HUES6 (cell line): ENCODE data around the gene NLRX1.
"Not testable (repeated sequence)": the region's sequence is repeated elsewhere in the genome, so short reads cannot be mapped to it uniquely, and the experiment has no call there.

ENCODE experiments used
- H3K27ac ChIP-seq: 2 replicates; pipeline ENCODE4 v1.7.0; 2013; ENCODE audit warnings: low read depth, mild to moderate bottlenecking, low read length, inconsistent platforms
- H3K27me3 ChIP-seq: 2 replicates; pipeline ENCODE4 v1.6.1; 2013; ENCODE audit warnings: low read length; ENCODE audit not compliant: control insufficient read depth, insufficient read depth
- H3K36me3 ChIP-seq: 2 replicates; pipeline ENCODE4 v1.6.1; 2013; ENCODE audit warnings: low read length; ENCODE audit not compliant: control insufficient read depth, insufficient read depth
- H3K4me1 ChIP-seq: 2 replicates; pipeline ENCODE4 v1.6.1; 2013; ENCODE audit warnings: low read length; ENCODE audit not compliant: control insufficient read depth, insufficient read depth
- H3K4me3 ChIP-seq: 2 replicates; pipeline ENCODE4 v1.5.1; 2013; ENCODE audit warnings: low read depth, low read length
- H3K9ac ChIP-seq: one replicate; pipeline ENCODE4 v1.6.1; 2013; ENCODE audit warnings: mild to moderate bottlenecking, low read length
- H3K9me3 ChIP-seq: 2 replicates; pipeline ENCODE4 v1.6.1; 2013; ENCODE audit warnings: low read depth, low read length; ENCODE audit not compliant: control insufficient read depth, insufficient read depth

The NLRX1 gene

GRCh38 chr11:119198925-119199324 lies 30.4 kb downstream of the NLRX1 start:
- H3K36me3 ChIP-seq, result no peaks in the 10 kb centered on the region
- H3K9me3 ChIP-seq, result no peaks in the 10 kb centered on the region
- H3K27ac ChIP-seq, result no peak overlapping the region
- H3K4me3 ChIP-seq, result no peak overlapping the region
- peaks cover 4% of the 10 kb centered on the region for H3K4me1 ChIP-seq
- no peak overlapping the region for H3K9ac ChIP-seq
- H3K27me3 ChIP-seq, result no peaks in the 10 kb centered on the region

GRCh38 chr11:119201236-119201635 lies 32.7 kb downstream of the NLRX1 start:
- H3K9me3 ChIP-seq, H3K27ac ChIP-seq, H3K4me1 ChIP-seq, H3K36me3 ChIP-seq, H3K9ac ChIP-seq, H3K27me3 ChIP-seq, H3K4me3 ChIP-seq: not testable (repeated sequence)

- no peaks in the 10 kb centered on the region for H3K36me3 ChIP-seq
- no peak overlapping the region for H3K4me3 ChIP-seq
- H3K4me1 ChIP-seq, result peaks cover 8% of the 10 kb centered on the region
- no peak overlapping the region for H3K27ac ChIP-seq
- H3K9me3 ChIP-seq, result no peaks in the 10 kb centered on the region
- H3K27me3 ChIP-seq, result no peaks in the 10 kb centered on the region
- H3K9ac ChIP-seq, result no peak overlapping the region
These were observed 34.0 kb downstream of the NLRX1 start for GRCh38 chr11:119202554-119202953.

- Histone ChIP-seq H3K27me3 (no peaks in the 10 kb centered on the region), H3K9me3 (no peaks in the 10 kb centered on the region), H3K9ac (no peak overlapping the region), H3K27ac (no peak overlapping the region), H3K36me3 (no peaks in the 10 kb centered on the region), H3K4me1 (peaks cover 6% of the 10 kb centered on the region), H3K4me3 (no peak overlapping the region)
These were observed 35.5 kb downstream of the NLRX1 start for GRCh38 chr11:119204066-119204465.

- no peak overlapping the region for H3K9ac ChIP-seq
- H3K4me3 ChIP-seq, result peak overlapping the region; percentile 51
These were observed 36.6 kb downstream of the NLRX1 start for GRCh38 chr11:119205080-119205479.

GRCh38 chr11:119205574-119206510 lies 37.3 kb downstream of the NLRX1 start, which contains the start of gene CBL:
Gene CBL, plus strand, starts transcription at chr11:119206339. Its CDS starts 79 bp downstream, at chr11:119206418.
- peak within 1 kb of the TSS; percentile 92 for H3K4me3 ChIP-seq
- H3K36me3 ChIP-seq, result no peaks in the 10 kb centered on the region
- peak within 1 kb of the TSS; percentile 93 for H3K27ac ChIP-seq
- H3K4me1 ChIP-seq, result peaks cover 12% of the 10 kb centered on the region
- no peaks in the 10 kb centered on the region for H3K9me3 ChIP-seq
- H3K27me3 ChIP-seq, result no peaks in the 10 kb centered on the region
- peak within 1 kb of the TSS; percentile 87 for H3K9ac ChIP-seq

More at GRCh38 chr11:119205080-119205479, 36.6 kb downstream of the NLRX1 start:
- H3K4me1 ChIP-seq, result peaks cover 11% of the 10 kb centered on the region
- no peak overlapping the region for H3K27ac ChIP-seq
- no peaks in the 10 kb centered on the region for H3K27me3 ChIP-seq
- H3K9me3 ChIP-seq, result no peaks in the 10 kb centered on the region
- no peaks in the 10 kb centered on the region for H3K36me3 ChIP-seq

- Histone ChIP-seq H3K27me3 (no peaks in the 10 kb centered on the region), H3K4me1 (peaks cover 12% of the 10 kb centered on the region), H3K4me3 (peak overlapping the region; percentile 92), H3K9ac (peak overlapping the region; percentile 87), H3K9me3 (no peaks in the 10 kb centered on the region), H3K27ac (peak overlapping the region; percentile 93), H3K36me3 (no peaks in the 10 kb centered on the region)
These were observed 38.2 kb downstream of the NLRX1 start for GRCh38 chr11:119206511-119207414.

GRCh38 chr11:119207415-119207960 lies 39.0 kb downstream of the NLRX1 start:
- Histone ChIP-seq H3K27ac (no peak overlapping the region), H3K4me1 (peaks cover 12% of the 10 kb centered on the region), H3K27me3 (no peaks in the 10 kb centered on the region), H3K9ac (peak overlapping the region; percentile 72), H3K9me3 (no peaks in the 10 kb centered on the region), H3K4me3 (peak overlapping the region; percentile 92), H3K36me3 (no peaks in the 10 kb centered on the region)

GRCh38 chr11:119209186-119209585 lies 40.7 kb downstream of the NLRX1 start:
- Histone ChIP-seq H3K9me3 (no peaks in the 10 kb centered on the region), H3K4me1 (peaks cover 12% of the 10 kb centered on the region), H3K27me3 (no peaks in the 10 kb centered on the region), H3K27ac (no peak overlapping the region), H3K36me3 (no peaks in the 10 kb centered on the region), H3K9ac (no peak overlapping the region), H3K4me3 (no peak overlapping the region)

- no peaks in the 10 kb centered on the region for H3K27me3 ChIP-seq
- H3K4me3 ChIP-seq, result no peak overlapping the region
- H3K27ac ChIP-seq, result no peak overlapping the region
- no peaks in the 10 kb centered on the region for H3K36me3 ChIP-seq
- no peaks in the 10 kb centered on the region for H3K9me3 ChIP-seq
- no peak overlapping the region for H3K9ac ChIP-seq
- H3K4me1 ChIP-seq, result peaks cover 12% of the 10 kb centered on the region
These were observed 41.5 kb downstream of the NLRX1 start for GRCh38 chr11:119210050-119210449.
